CD4-positive, alpha-beta T cell (primary cell): ENCODE measurements around the gene CDHR3. TPM values are rescaled to one million over a fixed set of nuclear protein-coding genes. Genes with fewer than 3 reads are reported as not detected.

Experiments
- ATAC-seq: fragments of 200-7000 bp; cut with Tn5 transposase; one replicate; pipeline ENCODE4 v1.10.0; 2022; ENCODE audit warnings: mild to moderate bottlenecking; ENCODE audit not compliant: poor library complexity
- CTCF ChIA-PET: fragments of 350-600 bp; sonication (Branson Sonifier 250); formaldehyde crosslinking; loops from one replicate; lab custom pipeline; 2021; ENCODE audit warnings: antibody characterized with exemption, inconsistent platforms; lab: Charles Lee
- POLR2A ChIA-PET: fragments of 350-600 bp; sonication (Branson Sonifier 250); formaldehyde crosslinking; loops from one replicate; lab custom pipeline; 2021; ENCODE audit warnings: antibody characterized with exemption, inconsistent platforms; lab: Charles Lee
- DNase-seq, 14 experiments: peaks; one replicate each; pipeline ENCODE4 v3.0.0-alpha.2; 2013 to 2020; ENCODE audit warnings: mixed read lengths in 2 of 14
- H3K27ac ChIP-seq, 2 donors: one replicate each; pipeline versions ENCODE4 v1.5.1 to v1.7.0; 2013; ENCODE audit warnings: low read length in 2 of 2, low read depth in 1 of 2, mild to moderate bottlenecking in 1 of 2
- H3K27me3 ChIP-seq, 2 experiments: 1 replicate in 1 of 2; 2 replicates in 1 of 2; pipeline versions ENCODE4 v1.6.1 to v1.7.0; 2013; ENCODE audit warnings: low read length in 2 of 2, control low read depth in 1 of 2, mild to moderate bottlenecking in 1 of 2, moderate library complexity in 1 of 2; ENCODE audit not compliant: insufficient read depth in 2 of 2, control insufficient read depth in 1 of 2
- H3K36me3 ChIP-seq: one replicate; pipeline ENCODE4 v1.6.1; 2013; ENCODE audit warnings: low read length, control low read depth; ENCODE audit not compliant: insufficient read depth
- H3K4me1 ChIP-seq: one replicate; pipeline ENCODE4 v1.6.1; 2013; ENCODE audit warnings: low read length, control low read depth; ENCODE audit not compliant: insufficient read depth
- H3K4me3 ChIP-seq: one replicate; pipeline ENCODE4 v1.5.1; 2013; ENCODE audit warnings: mild to moderate bottlenecking, low read length, moderate library complexity
- H3K9me3 ChIP-seq, 2 experiments: 1 replicate in 1 of 2; 2 replicates in 1 of 2; pipeline versions ENCODE4 v1.6.1 to v1.7.0; 2013; ENCODE audit warnings: low read length in 2 of 2, mild to moderate bottlenecking in 2 of 2, control low read depth in 1 of 2, moderate library complexity in 1 of 2; ENCODE audit not compliant: control insufficient read depth in 1 of 2, insufficient read depth in 1 of 2
- H3K27ac Mint-ChIP-seq: one replicate; pipeline ENCODE4 v1.8.0; 2020; ENCODE audit warnings: mixed read lengths
- H3K27me3 Mint-ChIP-seq: one replicate; pipeline ENCODE4 v1.8.0; 2021; ENCODE audit warnings: mixed read lengths
- H3K36me3 Mint-ChIP-seq: one replicate; pipeline ENCODE4 v1.8.0; 2021; ENCODE audit warnings: low read depth, mixed read lengths
- H3K4me1 Mint-ChIP-seq: one replicate; pipeline ENCODE4 v1.8.0; 2021; ENCODE audit warnings: low read depth, mixed read lengths
- H3K4me3 Mint-ChIP-seq: one replicate; pipeline ENCODE4 v1.8.0; 2020; ENCODE audit warnings: mild to moderate bottlenecking, mixed read lengths
- H3K9me3 Mint-ChIP-seq: one replicate; pipeline ENCODE4 v1.8.0; 2020; ENCODE audit warnings: mixed read lengths
- CTCF ChIP-seq: fragments of 200-600 bp; IDR thresholded peaks from one replicate; pipeline ENCODE4 v1.8.0; 2022; ENCODE audit warnings: antibody characterized with exemption, mild to moderate bottlenecking
- intact Hi-C, 2 experiments: fragments of 100-400 bp; cut with DNase I in 1 of 2; cut with micrococcal nuclease in 1 of 2; formaldehyde crosslinking; loops; one replicate each; pipeline versions ENCODE4 v1.15.1 to v1.9.0; 2023 to 2025; cut with DNase I, micrococcal nuclease
- total RNA-seq, 174 experiments: library from RNA in 2 of 174; stranded (reverse) in 2 of 174; gene quantifications; one replicate each; pipeline ENCODE4 v1.2.3 and lab custom pipeline; 2021 to 2026

Gene CDHR3
- total RNA-seq, 2 experiments from 2014 or later = 10.3 to 12.2 TPM

- DNase-seq (peak in 2 of 14 experiments; percentile 19 to 24), ATAC-seq (no peak)
- ChIA-PET CTCF (no interaction called here), POLR2A (interaction anchor here (2.0 kb wide), 1 partner anchor 10 kb away, joined by 9 read pairs; no protein-coding TSS in a partner anchor)
- Histone ChIP-seq H3K27me3 (no peaks in the 10 kb centered on the region), H3K9me3 (peaks cover 0 to under 1% of the 10 kb centered on the region in 2 experiments), H3K4me1 (peaks cover 23% of the 10 kb centered on the region), H3K36me3 (no peaks in the 10 kb centered on the region), H3K4me3 (no peak overlapping the region), H3K27ac (no peak overlapping the region)
- Mint-ChIP-seq H3K4me1 (peaks cover 71% of the 10 kb centered on the region), H3K4me3 (no peak overlapping the region), H3K27me3 (no peaks in the 10 kb centered on the region), H3K36me3 (peaks cover 8% of the 10 kb centered on the region), H3K27ac (no peak overlapping the region), H3K9me3 (peaks cover 3% of the 10 kb centered on the region)
- intact Hi-C loops = no loop called here
- TF ChIP-seq CTCF = no peak
Observed at GRCh38 chr7:106012184-106012583, 49.1 kb downstream of the CDHR3 start.

- TF ChIP-seq CTCF = no peak
- Histone ChIP-seq H3K27ac (no peak overlapping the region), H3K36me3 (no peaks in the 10 kb centered on the region), H3K4me3 (no peak overlapping the region), H3K4me1 (peaks cover 25% of the 10 kb centered on the region), H3K27me3 (no peaks in the 10 kb centered on the region), H3K9me3 (no peaks in the 10 kb centered on the region)
- ChIA-PET CTCF (interaction anchor here (1.3 kb wide), 1 partner anchor 360 kb away, joined by 3 read pairs; no protein-coding TSS in a partner anchor), POLR2A (interaction anchor here (2.0 kb wide), 1 partner anchor 9 kb away, joined by 9 read pairs; no protein-coding TSS in a partner anchor)
- H3K9me3 Mint-ChIP-seq = no peaks in the 10 kb centered on the region
- intact Hi-C loops = no loop called here
- H3K4me3 Mint-ChIP-seq = no peak overlapping the region
- ATAC-seq (no peak), DNase-seq (no peak)
- H3K4me1 Mint-ChIP-seq = peaks cover 69% of the 10 kb centered on the region
- H3K36me3 Mint-ChIP-seq = no peaks in the 10 kb centered on the region
- H3K27ac Mint-ChIP-seq = no peak overlapping the region
- H3K27me3 Mint-ChIP-seq = no peaks in the 10 kb centered on the region
Observed at GRCh38 chr7:106012935-106013439, 49.9 kb downstream of the CDHR3 start.

- Histone ChIP-seq H3K4me3 (no peak overlapping the region), H3K4me1 (peaks cover 35% of the 10 kb centered on the region), H3K27ac (no peak overlapping the region), H3K36me3 (no peaks in the 10 kb centered on the region), H3K27me3 (no peaks in the 10 kb centered on the region), H3K9me3 (no peaks in the 10 kb centered on the region)
- Mint-ChIP-seq H3K36me3 (no peaks in the 10 kb centered on the region), H3K4me3 (no peak overlapping the region), H3K27ac (no peak overlapping the region), H3K9me3 (no peaks in the 10 kb centered on the region), H3K27me3 (no peaks in the 10 kb centered on the region), H3K4me1 (peaks cover 69% of the 10 kb centered on the region)
- no peak for ATAC-seq
- ChIA-PET POLR2A (interaction anchor here (0.6 kb wide), 1 partner anchor 138 kb away, joined by 3 read pairs; no protein-coding TSS in a partner anchor), CTCF (interaction anchor here (1.2 kb wide), 1 partner anchor 20 kb away, joined by 3 read pairs; no protein-coding TSS in a partner anchor)
- no peak for DNase-seq
- intact Hi-C loops = no loop called here
- TF ChIP-seq CTCF = no peak
Observed at GRCh38 chr7:106015381-106016218, 52.5 kb downstream of the CDHR3 start.
